ENCODE measurements around the gene TBC1D16.
"Not testable (repeated sequence)": the region's sequence is repeated elsewhere in the genome, so short reads cannot be mapped to it uniquely, and the experiment has no call there.

Gene TBC1D16

DNA sequence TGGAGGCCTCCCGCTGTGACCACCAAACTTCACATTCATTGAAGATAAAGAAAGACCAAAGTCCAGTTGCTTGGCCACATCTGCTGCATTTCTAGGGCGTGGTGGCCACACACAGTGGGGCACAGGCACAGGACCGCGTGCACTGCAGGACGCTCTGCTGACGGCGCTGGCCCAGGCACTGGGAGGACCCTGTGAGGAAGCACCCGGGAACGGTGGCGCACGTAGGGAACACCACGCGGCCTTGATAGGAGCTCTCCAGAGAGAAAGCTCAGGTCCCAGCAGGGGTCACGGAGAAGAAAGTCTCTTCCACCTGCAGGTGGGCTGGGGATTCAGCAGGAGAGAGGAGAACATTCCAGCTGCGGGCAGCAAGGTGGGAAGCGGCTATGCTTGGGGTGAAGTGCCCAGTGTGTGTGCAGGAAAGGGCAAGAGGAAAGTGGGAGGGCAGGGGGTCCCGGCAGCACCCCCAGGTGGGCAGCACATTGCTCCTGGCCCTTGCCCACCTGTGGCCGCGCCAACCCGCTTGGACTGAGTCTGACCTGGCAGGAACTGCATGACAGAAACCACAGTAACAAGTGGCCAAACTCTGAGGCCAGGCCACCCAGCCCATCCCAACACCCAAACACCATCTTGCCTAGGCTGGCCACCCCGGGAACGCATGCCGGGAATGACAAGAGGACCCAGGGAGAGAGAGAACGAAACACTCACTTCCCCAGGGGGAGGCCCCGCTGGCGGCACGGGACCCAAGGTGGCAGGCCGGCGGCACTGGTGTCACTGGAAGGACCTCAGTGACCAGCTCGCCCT is 32.8 kb downstream of the TBC1D16 start:
- DNase-seq (ENCODE audit: low read depth), result no peak

DNA sequence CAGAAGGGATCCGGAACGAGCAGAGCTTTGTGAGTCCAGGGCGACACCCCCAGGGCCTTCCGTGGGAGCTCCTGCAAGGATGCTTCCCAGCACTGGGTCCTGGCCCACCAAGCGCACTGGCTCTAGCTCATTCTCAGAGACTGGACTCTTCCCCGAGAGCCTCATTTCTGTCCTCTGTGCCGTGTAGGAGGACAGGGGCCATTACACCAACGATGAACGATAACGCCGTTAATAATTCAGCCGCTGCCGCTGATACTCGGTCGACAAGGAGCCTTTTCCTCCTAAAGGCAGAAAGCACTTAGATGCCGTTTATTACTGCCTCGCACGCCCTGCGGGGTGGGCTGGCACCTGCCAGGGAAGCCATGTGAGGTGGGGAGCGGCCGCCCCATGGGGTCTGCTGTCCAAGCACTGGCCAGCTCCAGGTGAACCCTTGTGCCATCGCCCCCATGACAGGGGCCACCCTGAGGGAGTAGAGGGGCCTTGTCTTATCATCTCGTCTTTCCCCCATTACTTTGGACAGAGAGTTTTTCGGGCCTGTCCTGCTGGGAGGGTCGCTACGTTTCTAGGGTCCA is 33.5 kb downstream of the TBC1D16 start:
- no peak for DNase-seq (ENCODE audit: low read depth)

DNA sequence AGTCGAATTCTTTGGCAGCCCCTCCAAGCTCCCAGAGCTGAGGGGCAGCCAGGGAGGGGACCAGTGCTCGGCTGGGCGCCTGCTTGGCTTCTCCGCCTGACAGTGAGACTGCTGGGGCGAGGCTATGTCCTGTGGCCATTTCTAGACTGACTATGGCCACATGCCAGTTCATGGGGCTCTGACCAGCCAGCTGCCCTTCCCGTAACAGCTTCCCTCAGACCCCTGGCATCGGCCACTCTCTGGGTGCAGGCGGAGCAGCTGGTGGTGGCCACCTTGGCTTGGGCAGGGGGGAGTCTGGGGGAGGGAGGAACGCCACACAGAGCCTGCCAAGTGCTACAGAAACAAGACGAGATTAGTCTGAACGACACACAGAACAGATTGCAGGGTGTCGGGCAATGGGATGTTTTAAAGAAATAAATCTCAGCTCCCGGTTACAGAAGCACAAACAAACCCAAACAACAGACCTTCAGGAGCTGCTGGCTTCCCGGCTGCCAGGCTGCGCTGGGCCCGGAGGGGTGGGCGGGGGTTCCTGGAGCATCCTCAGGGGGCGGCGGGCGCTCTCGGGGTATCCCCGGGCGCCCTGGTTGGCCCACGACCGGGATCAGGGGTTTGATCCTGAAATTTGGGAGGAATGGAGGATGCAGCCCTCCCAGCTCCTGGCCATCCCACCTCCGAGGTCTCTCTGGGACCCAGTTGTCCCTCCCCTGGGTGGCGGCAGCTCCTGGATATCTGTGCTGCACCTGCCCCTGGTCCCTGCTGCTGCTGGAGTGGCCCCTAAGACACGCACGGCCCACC is 34.5 kb downstream of the TBC1D16 start:
- DNase-seq (ENCODE audit: low read depth), result no peak

GRCh38 chr17:80000136-80000535 is 35.5 kb downstream of the TBC1D16 start:
- no peak for DNase-seq (ENCODE audit: low read depth)

- peak; percentile 57 for DNase-seq (ENCODE audit: low read depth)
These were observed 38.5 kb downstream of the TBC1D16 start for GRCh38 chr17:79997011-79997660.

GRCh38 chr17:79996291-79996690 is 39.4 kb downstream of the TBC1D16 start:
- DNase-seq (ENCODE audit: low read depth), result no peak

- no peak for DNase-seq (ENCODE audit: low read depth)
These were observed 40.0 kb downstream of the TBC1D16 start for GRCh38 chr17:79995696-79996095.

- no peak for DNase-seq (ENCODE audit: low read depth)
These were observed 41.1 kb downstream of the TBC1D16 start for GRCh38 chr17:79994602-79995001.

- not testable (repeated sequence) for DNase-seq (ENCODE audit: low read depth)
These were observed 41.5 kb downstream of the TBC1D16 start for GRCh38 chr17:79994228-79994569.

GRCh38 chr17:79993390-79994227 is 42.1 kb downstream of the TBC1D16 start:
- no peak for DNase-seq (ENCODE audit: low read depth)

GRCh38 chr17:79992649-79993389 is 42.9 kb downstream of the TBC1D16 start:
- no peak for DNase-seq (ENCODE audit: low read depth)

DNA sequence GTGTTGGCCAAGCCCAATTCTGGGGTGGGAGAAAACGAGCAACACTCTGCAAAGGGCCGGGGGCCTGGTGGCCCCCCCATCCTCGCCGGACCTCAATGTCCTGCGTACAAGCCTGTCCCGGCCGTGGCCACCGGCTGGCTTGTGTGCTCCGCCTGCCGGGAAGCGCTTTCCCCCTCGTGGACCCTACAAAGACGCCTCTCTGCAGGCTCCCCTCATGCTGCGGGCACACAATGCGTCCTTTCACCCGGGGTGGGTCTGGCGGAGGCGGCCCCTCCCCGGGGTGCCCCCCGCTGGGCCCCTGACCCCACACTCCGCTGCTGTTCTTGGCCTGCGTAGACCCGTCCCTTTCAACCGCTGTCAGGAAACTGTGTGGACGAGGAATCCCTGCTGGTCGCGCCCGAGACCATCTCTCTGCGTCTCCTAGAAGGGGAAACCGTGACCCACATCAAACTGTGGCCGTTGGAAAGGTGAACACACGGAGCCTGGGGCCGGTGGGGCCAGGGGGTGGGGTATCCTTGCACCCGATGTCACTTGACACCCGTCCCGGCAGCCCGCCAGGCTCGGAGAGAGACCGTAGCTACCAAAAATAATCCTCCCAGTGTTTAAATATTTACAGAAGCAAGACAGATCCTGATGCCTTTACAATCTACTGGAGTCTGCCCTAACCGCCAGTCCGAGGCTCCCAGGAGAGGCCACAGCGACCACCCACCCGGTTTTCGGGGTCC is 43.6 kb downstream of the TBC1D16 start:
- no peak for DNase-seq (ENCODE audit: low read depth)

DNA sequence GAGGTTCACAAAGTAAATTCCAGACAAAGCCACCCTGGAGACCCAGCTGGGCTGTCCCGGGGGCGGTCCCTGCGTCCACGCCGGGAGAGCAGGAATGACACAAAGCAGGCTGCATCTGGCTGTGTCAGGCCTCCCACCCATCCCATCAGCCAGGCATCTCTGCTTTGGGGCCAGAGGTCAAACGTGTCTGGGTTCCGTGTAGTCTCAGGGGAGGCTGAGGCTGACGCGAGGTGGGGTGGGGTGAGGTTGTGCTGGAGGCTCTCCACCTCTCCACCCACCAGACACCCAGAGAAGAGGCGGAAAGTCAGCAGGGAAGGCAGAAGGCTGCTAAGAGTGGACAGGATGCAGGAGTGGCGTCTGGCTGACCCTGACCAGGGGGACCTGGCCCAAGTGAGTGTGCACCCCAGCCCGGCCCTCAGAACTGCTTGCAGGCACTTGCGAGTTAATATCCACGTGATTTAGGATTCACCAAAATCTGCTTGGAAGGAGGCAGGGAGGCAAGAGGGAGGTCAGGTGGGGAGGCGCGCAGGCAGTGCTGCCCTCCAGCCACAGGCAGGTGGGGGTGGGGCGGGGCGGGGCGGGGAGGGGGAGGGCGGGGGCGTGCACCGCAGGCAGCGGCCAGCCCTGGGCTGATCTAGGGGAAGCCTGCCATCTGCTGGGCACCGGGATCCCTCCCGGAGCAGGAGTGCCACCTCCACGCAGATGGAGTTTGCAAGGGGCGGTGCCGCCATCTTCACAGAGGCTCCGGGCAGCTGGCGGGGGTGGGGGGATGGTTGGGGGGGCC is 44.3 kb downstream of the TBC1D16 start:
- peak; percentile 75 for DNase-seq (ENCODE audit: low read depth)

GRCh38 chr17:79990704-79991103 is 45.0 kb downstream of the TBC1D16 start:
- no peak for DNase-seq (ENCODE audit: low read depth)

DNA sequence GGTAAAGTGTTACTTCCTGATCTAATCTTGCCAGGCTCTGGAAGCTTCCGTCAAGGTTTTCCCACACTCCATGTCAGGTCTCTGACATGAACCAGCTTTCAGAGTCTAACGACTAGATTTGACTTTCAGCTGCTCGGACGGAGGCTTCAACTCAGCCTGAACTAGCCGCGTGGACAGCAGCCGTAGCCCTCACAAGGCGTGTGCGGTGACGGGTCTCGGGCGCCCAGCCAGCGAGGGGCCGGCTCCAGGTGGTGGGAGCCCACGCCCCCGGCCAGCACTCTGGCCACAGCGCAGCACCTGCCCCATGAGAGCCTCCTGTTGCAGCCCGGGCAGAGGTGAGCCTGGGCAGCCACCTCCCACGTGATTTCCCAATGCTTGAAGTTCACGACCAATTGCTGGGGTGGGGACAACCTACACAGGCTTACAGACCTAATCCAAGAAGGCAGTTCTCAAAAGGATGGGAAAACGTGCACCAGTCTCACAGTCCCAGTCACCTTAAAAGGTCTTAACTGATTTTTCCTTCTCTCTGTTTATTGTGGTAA is 45.5 kb downstream of the TBC1D16 start:
- DNase-seq (ENCODE audit: low read depth), result no peak

GRCh38 chr17:79989106-79989835 is 46.4 kb downstream of the TBC1D16 start:
- no peak for DNase-seq (ENCODE audit: low read depth)

DNA sequence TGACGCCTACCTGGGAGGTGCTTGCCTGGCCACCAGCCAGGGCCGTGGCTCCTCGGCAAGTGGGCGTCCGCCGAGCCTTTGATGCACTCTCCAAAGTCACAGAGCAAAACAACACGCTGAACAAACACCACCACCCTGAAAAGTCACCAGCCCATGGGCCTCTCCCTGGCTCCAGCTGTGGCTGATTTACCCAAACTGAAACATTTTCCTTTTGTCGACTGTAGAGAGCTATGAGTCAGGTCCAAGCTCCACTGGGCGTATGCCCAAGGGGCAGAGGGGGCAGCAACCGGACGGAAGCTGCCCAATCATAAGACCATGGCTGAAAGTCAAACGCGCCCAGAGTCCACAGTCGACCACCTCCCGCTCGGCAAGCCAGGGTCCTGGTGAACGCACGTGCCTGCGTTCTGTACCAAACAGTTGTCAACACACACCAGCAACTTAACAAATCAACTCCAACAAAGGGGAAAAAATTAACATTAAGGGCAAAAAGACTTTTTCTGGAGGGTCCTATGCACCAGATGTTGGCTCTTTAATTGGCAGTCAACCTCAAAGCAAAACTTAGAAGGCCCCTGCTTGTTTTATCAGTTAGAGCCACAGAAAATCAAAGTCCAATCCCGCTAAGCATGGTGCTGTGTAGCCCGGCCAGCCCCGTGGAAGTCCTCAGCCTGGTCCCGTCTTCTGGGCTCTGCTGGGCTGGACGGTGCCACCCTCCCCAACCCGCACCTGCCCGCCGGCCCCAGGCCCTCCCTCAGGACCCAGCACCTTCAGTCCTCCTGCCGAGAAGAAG is 47.3 kb downstream of the TBC1D16 start:
- DNase-seq (ENCODE audit: low read depth), result no peak

DNA sequence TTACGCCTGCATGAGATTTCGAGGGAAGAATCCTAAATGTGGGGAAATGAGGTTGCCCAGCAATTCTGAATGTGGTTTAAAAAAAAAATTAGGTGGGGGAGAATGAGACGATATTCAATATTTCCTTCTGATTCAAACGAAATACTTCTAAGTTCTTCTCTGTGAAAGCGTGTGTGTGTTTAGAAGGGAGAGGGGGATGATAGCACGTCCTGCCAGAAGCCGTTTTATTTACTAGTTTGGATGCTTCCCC is 47.8 kb downstream of the TBC1D16 start:
- DNase-seq (ENCODE audit: low read depth), result no peak
